HG03095 (cell line): ENCODE measurements around the gene PLCL2.

Source experiments
- ATAC-seq: cut with Tn5 transposase; IDR thresholded peaks from one replicate; pipeline ENCODE4 v1.9.1; 2021; ENCODE audit warnings: moderate library complexity; ENCODE audit not compliant: unreplicated experiment

Gene PLCL2

DNA sequence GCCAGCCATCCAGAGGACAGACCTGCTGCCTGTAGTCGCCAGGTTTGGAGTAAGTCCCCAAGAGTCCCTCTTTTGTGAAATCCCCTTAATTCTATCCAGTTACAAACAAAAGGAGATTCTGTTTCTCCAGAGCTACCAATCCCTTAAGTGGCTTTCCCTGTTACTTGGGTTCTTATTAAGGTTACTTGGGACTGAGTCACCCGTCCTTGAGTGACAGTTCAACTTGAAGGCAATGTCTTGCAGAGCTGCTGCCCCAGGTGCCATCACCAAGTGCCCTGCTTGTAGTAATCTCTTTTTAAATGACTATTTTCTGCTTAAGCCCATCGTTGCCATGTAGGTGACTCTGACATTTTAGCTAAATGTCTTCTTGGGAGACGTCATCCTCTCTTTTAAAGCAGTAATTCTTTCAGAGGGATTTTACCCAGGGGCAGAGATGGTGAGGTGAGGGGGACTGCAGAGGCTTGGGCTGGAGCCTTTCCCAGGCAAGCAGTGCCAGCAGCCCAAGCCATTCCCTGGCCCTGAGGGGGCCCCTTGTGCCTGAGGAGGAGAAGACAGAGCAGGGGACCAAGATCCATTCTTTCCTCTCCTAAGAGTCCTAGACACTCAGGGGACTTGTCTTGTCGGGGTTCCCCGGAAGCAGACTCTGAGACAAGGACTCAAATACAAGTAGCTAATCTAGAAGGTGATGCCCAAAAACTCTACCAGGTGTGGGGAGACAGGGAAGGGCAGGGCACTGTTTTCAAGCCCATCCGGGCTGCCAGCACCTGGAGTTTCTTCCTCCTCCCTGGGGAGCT, 253.7 kb downstream of the PLCL2 start:
- no peak for ATAC-seq
